Uterus (tissue), 4 donors: ENCODE results near the gene SIPA1L3. TPM values are rescaled to one million over a fixed set of nuclear protein-coding genes. Genes with fewer than 3 reads are reported as not detected.

ENCODE experiments used
- DNase-seq, 2 donors: peaks; one replicate each; pipeline ENCODE4 v3.0.0-alpha.2; 2019 to 2020
- H3K27ac ChIP-seq, 2 donors: fragments of 200-600 bp; sonication (generic); 1 replicate in 1 of 2; 2 replicates in 1 of 2; pipeline ENCODE4 v1.5.1; 2016 to 2018
- H3K27me3 ChIP-seq, 2 donors: fragments of 200-600 bp; sonication (generic); one replicate each; pipeline ENCODE4 v1.5.1; 2018 to 2019; ENCODE audit warnings: control low read depth in 1 of 2
- H3K36me3 ChIP-seq, 2 donors: fragments of 200-600 bp; sonication (generic); one replicate each; pipeline ENCODE4 v1.5.1; 2019; ENCODE audit warnings: control low read depth in 1 of 2
- H3K4me1 ChIP-seq, 2 donors: fragments of 200-600 bp; sonication (generic); one replicate each; pipeline ENCODE4 v1.5.1; 2018 to 2019; ENCODE audit warnings: control low read depth in 1 of 2
- H3K4me3 ChIP-seq, 2 donors: fragments of 200-600 bp; sonication (generic); 1 replicate in 1 of 2; 2 replicates in 1 of 2; pipeline ENCODE4 v1.5.1; 2018 to 2019; ENCODE audit warnings: mild to moderate bottlenecking in 1 of 2
- H3K9me3 ChIP-seq, 2 donors: fragments of 200-600 bp; sonication (generic); one replicate each; pipeline ENCODE4 v1.5.1; 2019; ENCODE audit warnings: control low read depth in 1 of 2
- CTCF ChIP-seq, 4 experiments: fragments of 200-600 bp in 2 of 4; fragments of 450-650 bp in 2 of 4; sonication (generic) in 2 of 4; IDR thresholded peaks; one replicate each; pipeline ENCODE4 v1.5.1; 2016 to 2019; ENCODE audit warnings: antibody characterized with exemption in 4 of 4, mild to moderate bottlenecking in 2 of 4, moderate library complexity in 1 of 4
- POLR2A ChIP-seq, 2 donors: fragments of 450-650 bp; IDR thresholded peaks; one replicate each; pipeline ENCODE4 v1.6.1; 2016; ENCODE audit warnings: antibody characterized with exemption in 2 of 2, mild to moderate bottlenecking in 1 of 2, moderate library complexity in 1 of 2
- intact Hi-C: fragments of 100-400 bp; cut with DNase I; formaldehyde crosslinking; loops from one replicate; pipeline ENCODE4 v1.15.1; 2023; ENCODE audit warnings: low total_unique reads
- total RNA-seq, 4 donors: library from RNA; depleted of rRNA in 3 of 4; stranded (reverse); fragments of >200 nt in 3 of 4; gene quantifications; one replicate each; pipeline versions ENCODE4 v1.1.0 to v1.2.4, GENCODE V29; 2014 to 2023
- donor health status: DM: yes; HTN: yes; CAD: no.

The SIPA1L3 gene
- total RNA-seq, 4 donors from 2014 or later = 11.5 to 41.8 (median 21.5) TPM

GRCh38 chr19:38134540-38135149 is 227.6 kb downstream of the SIPA1L3 start:
- intact Hi-C loops = no loop called here
- TF ChIP-seq CTCF (IDR thresholded peaks at IDR 0.05) (peak in 1 of 4 experiments; percentile 8), POLR2A (IDR thresholded peaks at IDR 0.05) (no peak)
- H3K27ac ChIP-seq = no peak overlapping the region
- no peaks in the 10 kb centered on the region for H3K36me3 ChIP-seq
- no peak overlapping the region for H3K4me3 ChIP-seq
- no peaks in the 10 kb centered on the region for H3K4me1 ChIP-seq
- no peak for DNase-seq
- no peaks in the 10 kb centered on the region for H3K9me3 ChIP-seq
- H3K27me3 ChIP-seq = no peaks in the 10 kb centered on the region

- H3K4me1 ChIP-seq = no peaks in the 10 kb centered on the region
- TF ChIP-seq CTCF (IDR thresholded peaks at IDR 0.05) = no peak
- TF ChIP-seq POLR2A (IDR thresholded peaks at IDR 0.05) = no peak
These were observed 228.4 kb downstream of the SIPA1L3 start for GRCh38 chr19:38135150-38135998.

GRCh38 chr19:38139122-38139521 is 232.1 kb downstream of the SIPA1L3 start:
- Histone ChIP-seq H3K9me3 (no peaks in the 10 kb centered on the region), H3K4me1 (no peaks in the 10 kb centered on the region), H3K27me3 (no peaks in the 10 kb centered on the region), H3K36me3 (no peaks in the 10 kb centered on the region), H3K27ac (no peak overlapping the region), H3K4me3 (no peak overlapping the region)
- no peak for DNase-seq
- TF ChIP-seq POLR2A (IDR thresholded peaks at IDR 0.05) = no peak
- no peak for TF ChIP-seq CTCF (IDR thresholded peaks at IDR 0.05)
- intact Hi-C loops = no loop called here

More at GRCh38 chr19:38135150-38135998, 228.4 kb downstream of the SIPA1L3 start:
- Histone ChIP-seq H3K9me3 (no peaks in the 10 kb centered on the region), H3K27me3 (no peaks in the 10 kb centered on the region), H3K27ac (no peak overlapping the region), H3K36me3 (no peaks in the 10 kb centered on the region), H3K4me3 (no peak overlapping the region)
- no peak for DNase-seq
- intact Hi-C loops = no loop called here

DNA sequence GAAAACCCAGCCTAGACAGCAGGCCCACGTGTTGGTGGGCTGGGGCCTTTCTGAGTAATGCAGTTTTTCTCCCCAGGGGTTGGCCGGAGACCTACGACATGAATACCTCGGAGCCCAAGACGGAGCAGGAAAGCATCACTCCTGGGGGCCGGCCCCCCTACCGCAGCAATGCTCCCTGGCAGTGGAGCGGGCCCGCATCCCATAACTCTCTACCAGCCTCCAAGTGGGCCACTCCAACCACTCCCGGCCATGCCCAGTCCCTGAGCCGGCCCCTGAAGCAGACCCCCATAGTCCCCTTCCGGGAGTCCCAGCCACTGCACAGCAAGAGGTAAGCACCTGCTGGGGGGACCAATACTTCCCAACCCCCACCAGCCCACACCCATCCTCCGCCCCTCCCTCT is 234.1 kb downstream of the SIPA1L3 start:
- TF ChIP-seq CTCF (IDR thresholded peaks at IDR 0.05) = no peak
- no peak for TF ChIP-seq POLR2A (IDR thresholded peaks at IDR 0.05)
- Histone ChIP-seq H3K9me3 (no peaks in the 10 kb centered on the region), H3K4me3 (no peak overlapping the region), H3K4me1 (no peaks in the 10 kb centered on the region), H3K27ac (no peak overlapping the region), H3K36me3 (no peaks in the 10 kb centered on the region), H3K27me3 (no peaks in the 10 kb centered on the region)
- no peak for DNase-seq
- intact Hi-C loops = no loop called here
